ENCODE results near the gene CCDC43.

GRCh38 chr17:44672479-44673093 lies 17.0 kb downstream of the CCDC43 start:
- TF ChIP-seq, protein P1, sequence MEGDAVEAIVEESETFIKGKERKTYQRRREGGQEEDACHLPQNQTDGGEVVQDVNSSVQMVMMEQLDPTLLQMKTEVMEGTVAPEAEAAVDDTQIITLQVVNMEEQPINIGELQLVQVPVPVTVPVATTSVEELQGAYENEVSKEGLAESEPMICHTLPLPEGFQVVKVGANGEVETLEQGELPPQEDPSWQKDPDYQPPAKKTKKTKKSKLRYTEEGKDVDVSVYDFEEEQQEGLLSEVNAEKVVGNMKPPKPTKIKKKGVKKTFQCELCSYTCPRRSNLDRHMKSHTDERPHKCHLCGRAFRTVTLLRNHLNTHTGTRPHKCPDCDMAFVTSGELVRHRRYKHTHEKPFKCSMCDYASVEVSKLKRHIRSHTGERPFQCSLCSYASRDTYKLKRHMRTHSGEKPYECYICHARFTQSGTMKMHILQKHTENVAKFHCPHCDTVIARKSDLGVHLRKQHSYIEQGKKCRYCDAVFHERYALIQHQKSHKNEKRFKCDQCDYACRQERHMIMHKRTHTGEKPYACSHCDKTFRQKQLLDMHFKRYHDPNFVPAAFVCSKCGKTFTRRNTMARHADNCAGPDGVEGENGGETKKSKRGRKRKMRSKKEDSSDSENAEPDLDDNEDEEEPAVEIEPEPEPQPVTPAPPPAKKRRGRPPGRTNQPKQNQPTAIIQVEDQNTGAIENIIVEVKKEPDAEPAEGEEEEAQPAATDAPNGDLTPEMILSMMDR (IDR thresholded peaks at IDR 0.05): peak in 5 of 6 experiments; percentile 34 to 54 (median 41)
- TF ChIP-seq POLR2A (IDR thresholded peaks at IDR 0.05): no peak
